GM19023 (cell line): ENCODE results near the gene MAPKAP1.

Experiments
- ATAC-seq: cut with Tn5 transposase; IDR thresholded peaks from one replicate; pipeline ENCODE4 v1.9.1; 2021; ENCODE audit warnings: mild to moderate bottlenecking, moderate library complexity; ENCODE audit not compliant: unreplicated experiment

MAPKAP1 gene

DNA sequence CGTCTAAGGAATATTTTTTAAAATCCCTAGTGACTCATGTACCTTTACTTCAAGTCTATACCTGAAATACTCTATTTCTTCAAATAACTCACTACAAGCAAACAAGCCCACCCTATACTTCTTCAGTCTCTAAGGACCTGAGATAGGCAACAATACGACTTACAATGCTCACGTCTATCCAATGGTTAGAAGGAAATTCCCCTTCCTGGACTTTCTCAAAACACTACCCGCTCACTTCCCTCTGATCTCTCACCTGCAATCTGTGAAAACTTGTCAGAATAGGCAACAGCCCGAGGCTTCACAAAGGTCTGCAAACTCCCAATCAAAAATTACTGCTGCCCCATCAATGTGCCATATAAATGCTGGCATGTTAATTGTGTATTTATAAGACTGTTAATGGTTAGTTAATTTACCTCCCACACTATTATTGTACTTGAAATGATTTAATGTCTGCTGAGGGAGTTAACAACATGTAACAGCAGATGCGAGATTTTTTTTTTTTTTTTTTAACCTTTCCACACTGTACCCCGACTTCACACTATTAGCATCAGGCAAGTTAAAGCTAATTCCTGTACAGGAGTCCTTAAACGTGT, 27.3 kb downstream of the MAPKAP1 start:
- no peak for ATAC-seq

DNA sequence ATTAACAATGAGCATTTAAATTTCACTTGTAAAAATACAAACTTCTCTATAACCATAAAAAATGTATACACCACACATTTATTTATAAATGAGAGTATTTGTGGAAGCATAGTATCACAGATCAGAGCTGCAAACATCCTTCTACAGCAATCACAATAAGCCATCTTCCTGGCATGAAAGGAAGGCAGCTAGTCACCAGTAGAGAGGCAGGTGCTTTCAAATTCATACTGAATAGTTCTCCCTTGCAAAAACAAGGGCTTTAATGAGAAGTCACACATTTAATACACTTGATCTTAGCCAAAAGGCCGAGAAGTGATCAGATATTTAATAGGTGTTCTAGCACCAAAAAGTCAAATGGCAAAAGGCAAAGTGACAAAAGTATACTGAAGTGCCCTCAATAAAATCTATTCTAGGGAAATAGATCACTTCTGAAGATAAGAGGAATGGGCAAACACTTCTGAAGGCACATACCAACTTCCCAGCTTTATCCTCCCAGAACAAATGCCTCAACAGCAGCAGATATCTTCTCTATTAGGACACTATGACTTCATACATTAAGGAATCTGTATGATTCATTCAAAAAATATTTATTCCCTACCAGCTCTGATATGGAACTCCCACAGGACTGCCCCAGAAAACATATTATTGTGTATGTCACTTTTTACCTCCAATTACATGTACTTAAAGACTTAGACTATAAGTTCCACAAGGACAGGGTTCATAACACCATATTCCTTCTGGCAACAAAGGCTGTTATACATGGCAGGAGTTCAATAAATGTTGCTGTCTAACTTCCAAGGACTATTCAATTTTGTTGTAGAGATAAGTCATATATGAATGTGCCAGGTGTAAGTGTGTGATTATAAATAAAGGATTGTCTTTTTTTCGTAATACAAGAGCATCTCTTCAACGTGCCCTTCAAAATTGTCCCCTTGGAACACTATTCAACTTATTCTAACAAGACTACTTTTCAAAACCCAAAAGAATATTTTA, 31.7 kb downstream of the MAPKAP1 start:
- no peak for ATAC-seq

GRCh38 chr9:125672876-125673275, 34.1 kb downstream of the MAPKAP1 start:
- no peak for ATAC-seq

DNA sequence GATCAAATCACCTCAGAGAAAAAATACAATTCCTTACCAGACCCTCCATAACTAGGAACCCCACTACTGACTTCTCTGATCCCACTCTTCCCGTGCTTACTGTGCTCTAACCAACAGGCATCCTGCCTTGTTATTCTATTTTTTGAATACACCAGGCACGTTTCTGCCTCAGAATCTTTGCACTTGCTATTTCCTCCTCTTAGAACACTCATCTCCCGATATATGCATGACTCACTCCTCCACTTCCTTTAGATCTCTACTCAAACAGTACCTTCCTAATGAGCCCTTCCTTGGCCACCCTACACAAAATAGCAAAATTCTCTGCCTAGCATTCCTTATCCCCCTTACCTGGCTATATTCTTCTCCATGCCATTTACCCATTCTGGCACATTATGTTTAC, 43.9 kb downstream of the MAPKAP1 start:
- ATAC-seq, result no peak

GRCh38 chr9:125660557-125660956, 46.5 kb downstream of the MAPKAP1 start:
- ATAC-seq, result no peak

GRCh38 chr9:125659954-125660353, 47.1 kb downstream of the MAPKAP1 start:
- ATAC-seq, result no peak

GRCh38 chr9:125659201-125659840, 47.7 kb downstream of the MAPKAP1 start:
- no peak for ATAC-seq

DNA sequence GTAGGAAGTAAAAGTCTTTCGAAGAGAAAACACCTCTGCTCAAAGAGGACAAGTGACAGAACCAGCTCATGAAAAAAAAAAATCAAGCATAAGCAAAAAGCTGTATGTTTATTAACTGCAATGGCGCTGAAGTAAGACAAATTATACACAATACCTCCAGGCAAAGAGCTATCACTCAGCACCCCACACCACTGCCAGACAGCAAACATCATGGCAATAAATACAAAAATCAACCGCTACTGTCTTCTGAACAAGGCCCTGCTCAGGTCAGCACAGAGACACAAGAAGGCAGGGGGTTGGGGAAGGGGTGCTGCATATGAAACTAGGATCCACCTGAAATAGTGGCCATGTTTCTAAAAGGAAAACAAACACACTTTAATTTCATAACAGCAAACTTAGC, 50.4 kb downstream of the MAPKAP1 start:
- ATAC-seq, result no peak

- ATAC-seq, result no peak
These were observed 51.2 kb downstream of the MAPKAP1 start for GRCh38 chr9:125655691-125656410.

DNA sequence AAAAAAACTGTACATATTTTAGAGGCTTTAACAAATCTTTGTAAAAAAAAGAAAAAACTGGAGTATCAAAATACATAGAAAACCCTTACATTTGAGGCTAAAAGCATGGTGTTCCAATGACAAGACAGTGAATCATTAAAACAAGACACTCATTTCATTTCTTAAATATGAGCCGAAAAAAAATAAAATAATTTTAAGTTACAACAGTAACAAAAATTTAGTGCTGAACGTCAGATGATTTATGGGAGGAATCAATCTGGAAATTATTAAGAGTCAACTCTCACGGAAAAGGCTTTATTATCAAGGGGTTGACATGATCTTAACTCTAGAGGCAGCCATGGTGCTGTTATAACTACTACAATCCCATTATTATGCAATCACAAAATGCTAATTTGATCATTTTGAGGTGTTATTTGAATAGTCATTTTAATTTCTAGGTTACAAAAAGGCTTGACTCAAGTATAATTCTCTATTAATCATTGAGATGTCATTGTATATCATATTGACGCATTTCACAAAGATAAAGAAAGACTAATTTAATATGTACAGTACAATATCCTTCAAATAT, 51.9 kb downstream of the MAPKAP1 start:
- ATAC-seq, result no peak

GRCh38 chr9:125654121-125654520, 52.9 kb downstream of the MAPKAP1 start:
- no peak for ATAC-seq

- ATAC-seq, result no peak
These were observed 53.7 kb downstream of the MAPKAP1 start for GRCh38 chr9:125653325-125653724.

DNA sequence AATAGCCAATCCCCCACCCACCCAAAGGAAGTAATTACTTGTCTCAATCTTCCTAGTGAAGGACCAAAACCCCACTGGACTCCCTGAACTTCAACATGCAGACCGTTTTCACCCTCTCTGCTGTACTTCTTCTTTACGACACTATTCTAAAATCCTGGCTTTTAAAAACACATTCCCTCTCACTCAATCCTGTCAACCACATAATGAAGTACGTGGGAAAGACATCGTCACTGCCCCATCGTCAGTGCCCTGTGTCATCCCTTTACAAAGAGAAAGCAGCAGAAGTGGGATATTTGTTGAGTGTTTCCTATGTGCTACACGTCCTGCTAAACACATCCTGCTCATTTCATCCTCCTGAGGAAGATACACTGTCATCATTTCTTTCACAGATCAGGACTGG, 54.2 kb downstream of the MAPKAP1 start:
- no peak for ATAC-seq

GRCh38 chr9:125652233-125652594, 54.8 kb downstream of the MAPKAP1 start:
- ATAC-seq, result no peak

DNA sequence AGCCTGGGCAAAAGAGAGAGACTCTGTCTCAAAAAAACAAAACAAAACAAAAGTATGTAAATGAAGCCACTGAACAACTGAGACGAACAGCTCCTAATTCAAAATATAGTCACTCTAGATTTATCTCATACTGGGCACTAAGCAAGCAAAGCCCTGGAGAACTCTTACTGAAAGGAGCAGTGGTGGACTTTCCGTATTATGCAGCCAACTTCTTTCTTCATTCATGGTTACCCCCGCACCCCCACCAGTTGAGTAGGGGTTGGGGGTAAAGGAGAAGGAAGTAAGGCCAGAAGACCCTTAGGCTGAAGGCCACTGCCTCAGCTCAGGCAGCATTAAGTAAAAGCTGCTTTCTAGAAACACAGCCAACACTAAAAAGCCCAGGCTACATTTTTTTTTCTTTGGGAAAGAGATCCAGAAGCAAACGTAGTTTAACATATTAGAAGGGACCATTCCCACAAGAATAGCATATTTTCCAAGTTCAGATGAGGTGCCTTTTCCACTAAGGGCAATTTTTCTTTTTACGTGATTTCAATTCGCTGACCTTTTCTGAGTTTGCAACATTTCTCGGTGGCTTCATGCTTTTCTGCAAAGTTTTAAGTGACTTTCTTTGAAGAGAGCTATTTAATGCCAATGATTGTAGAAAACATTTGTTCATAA, 55.3 kb downstream of the MAPKAP1 start:
- no peak for ATAC-seq

DNA sequence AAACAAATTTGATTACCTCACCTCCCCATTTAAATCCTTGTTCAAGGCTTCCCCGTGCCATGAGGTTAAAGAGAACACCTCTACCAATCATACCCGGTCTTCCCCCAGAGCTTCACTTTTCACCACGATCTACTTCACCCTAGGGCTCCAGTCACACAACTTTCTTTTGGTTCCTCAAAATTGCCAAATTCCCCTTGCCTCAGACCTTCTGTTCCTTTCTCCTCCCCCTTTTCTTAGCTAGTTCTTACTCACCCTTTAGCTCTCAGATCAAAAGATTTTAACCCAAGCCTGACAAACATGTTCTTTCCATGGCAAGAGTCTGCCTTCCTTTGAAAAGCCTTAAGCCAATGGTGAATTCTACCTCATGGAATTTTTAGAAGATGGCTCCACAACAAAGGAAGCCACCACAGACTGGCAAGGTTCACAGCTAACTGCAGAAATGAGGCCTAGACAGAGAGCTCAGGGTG, 56.7 kb downstream of the MAPKAP1 start:
- peak; percentile 86 for ATAC-seq

DNA sequence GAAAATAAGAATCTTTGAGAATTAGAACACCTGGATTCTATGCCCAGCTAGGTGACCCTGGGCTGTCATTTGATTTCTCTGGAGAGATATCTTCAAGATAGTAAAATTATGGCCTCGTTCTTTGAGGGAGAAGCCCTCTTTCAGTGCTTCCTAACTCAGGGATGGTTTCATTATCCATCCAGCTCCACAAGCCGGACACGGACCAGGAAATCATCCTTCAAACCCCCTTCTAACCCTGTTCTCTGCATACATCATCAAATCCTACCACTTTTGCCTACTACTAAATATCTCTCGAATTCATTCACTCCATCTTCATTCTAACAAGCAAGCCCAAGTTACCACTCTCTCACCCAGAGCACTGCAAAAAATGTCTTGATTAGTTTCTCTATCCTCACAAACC, 57.2 kb downstream of the MAPKAP1 start:
- no peak for ATAC-seq

GRCh38 chr9:125649315-125649714, 57.7 kb downstream of the MAPKAP1 start:
- ATAC-seq, result no peak

DNA sequence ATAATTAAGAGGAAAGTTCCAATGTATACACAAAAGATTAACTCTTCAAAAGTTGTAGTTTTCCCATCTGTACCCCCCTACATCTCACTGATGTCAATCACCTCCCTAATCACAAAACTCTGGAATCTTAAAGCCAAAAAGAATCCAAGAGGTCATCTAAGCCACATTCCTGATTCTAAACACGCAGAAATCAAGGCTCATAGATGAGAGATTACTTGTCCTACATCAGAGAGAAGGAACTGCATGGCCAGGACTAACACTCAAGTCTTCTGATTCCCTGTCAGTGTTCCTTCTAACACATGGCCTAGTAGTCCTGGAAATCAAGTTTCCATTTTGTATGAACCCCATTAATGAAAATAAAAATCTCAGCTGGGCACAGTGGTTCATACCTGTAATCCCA, 58.7 kb downstream of the MAPKAP1 start:
- ATAC-seq, result no peak

DNA sequence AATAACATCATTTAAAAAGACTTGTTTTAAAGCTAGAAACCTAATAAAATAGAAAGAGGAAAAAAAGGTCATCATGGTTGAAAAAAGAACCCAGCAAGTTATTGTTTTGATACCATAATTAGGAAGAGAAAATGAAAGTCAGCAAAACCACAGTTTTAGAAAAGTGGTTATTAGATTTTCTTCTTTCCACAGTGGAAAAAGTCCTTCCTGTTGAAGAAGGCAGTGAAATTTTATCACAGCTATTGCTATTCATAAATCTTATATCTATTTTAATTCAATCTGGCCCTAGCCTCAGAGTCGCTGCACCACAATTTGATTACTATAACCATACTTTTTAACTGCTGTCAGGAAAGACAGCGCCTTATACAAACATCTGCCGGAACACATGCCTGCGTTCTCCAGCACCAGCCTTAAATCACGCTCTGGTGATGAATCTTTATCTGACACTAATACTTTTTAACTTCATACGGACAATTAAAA, 60.3 kb downstream of the MAPKAP1 start:
- no peak for ATAC-seq
